Medulla oblongata (tissue), 1 donor: ENCODE data around the gene ABCC4.

Experiments used
- DNase-seq: peaks from one replicate; pipeline ENCODE4 v3.0.0-alpha.2; 2015; ENCODE audit errors: extremely low spot score

The ABCC4 gene

DNA sequence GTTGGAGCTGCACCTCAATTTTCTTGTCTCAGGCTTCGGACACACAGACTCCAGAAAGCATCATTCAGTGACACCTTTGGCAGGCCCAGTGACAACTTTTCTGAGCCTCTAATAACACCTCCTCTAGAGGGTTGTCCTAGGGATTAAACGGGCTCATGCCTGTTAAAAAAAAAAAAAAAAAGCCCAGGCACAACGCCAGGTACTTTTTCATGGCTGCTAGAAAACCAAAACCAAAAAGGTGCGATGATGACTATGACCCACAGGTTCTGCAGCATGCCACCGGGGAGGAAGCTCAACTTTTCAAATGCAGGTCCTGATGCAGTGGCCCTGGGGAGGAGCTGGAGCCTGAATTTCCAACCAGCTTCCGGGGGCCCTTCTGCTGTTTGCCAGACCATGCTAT is 184.2 kb downstream of the ABCC4 start:
- DNase-seq = no peak

DNA sequence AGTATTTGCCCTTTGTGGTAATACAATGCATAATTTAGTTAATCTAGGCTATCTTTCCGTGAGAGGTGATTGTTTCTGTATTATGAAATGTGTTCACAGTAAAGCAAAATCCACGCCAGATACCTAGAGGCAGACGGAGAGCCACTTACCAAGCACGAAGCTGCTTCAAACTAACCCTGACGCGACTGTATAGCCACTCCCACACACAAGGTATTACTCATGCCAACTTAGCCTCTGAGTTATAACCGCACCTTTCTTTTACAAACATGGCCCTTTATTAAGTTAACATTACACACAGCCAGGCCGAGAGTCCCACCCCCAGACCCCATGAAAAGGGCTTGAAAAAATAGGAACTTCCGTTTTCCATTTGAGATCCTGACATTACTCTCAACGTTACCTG is 185.7 kb downstream of the ABCC4 start:
- no peak for DNase-seq

DNA sequence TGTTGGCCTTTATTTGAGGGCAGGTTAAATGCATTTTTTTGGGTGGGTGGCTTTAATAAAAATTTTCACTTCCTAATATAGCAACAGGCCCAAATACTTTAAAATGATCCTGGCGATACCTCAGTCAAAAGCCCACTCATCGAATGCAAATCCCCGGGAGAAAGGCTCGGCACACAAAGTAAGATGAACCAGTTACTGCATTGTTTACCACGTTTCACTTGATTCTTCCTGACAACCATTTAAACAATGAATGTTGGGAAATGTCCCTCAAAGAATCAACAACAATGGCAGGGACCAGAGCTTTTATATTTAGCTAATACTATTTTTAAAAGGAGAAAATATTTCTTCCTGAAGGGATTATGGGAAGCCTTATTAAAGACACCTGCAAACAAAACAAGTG is 187.7 kb downstream of the ABCC4 start:
- no peak for DNase-seq

DNA sequence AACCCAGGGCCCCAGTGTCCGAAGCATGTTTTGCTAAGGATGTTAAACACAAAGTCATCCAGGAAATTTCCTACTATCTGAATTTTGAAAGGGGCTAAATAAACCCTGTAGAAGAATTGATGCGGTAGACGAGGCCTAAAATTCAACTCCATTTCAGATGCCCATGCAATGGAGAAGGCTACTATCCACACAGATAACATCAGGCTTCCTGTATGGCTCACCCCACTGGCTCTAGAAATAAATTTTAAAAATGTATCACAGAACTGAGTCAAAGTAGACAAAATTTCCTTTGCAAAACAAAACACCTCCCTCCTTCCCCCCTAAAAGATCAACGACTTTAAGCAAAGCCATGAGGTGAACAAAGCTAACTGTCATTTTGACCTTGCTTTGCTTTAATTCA is 188.4 kb downstream of the ABCC4 start:
- no peak for DNase-seq

DNA sequence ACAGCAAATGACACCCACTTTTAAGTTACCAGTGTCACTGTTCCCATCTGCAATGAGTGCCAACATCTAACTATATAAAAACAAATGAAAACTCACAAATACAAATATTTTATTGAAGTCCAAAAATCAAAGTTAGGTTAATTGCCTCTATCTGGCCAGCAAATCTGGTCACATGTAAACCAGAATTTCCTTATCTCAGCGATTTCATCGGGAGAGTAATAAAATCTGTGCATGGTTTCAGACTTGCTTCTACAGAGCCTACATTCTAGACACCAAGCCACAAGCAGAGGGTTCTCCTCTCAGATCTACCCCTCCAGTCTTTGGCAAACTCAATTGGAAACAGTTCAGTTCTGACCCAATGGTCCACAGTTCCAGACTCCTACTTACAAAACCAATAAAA is 189.6 kb downstream of the ABCC4 start:
- DNase-seq = no peak

DNA sequence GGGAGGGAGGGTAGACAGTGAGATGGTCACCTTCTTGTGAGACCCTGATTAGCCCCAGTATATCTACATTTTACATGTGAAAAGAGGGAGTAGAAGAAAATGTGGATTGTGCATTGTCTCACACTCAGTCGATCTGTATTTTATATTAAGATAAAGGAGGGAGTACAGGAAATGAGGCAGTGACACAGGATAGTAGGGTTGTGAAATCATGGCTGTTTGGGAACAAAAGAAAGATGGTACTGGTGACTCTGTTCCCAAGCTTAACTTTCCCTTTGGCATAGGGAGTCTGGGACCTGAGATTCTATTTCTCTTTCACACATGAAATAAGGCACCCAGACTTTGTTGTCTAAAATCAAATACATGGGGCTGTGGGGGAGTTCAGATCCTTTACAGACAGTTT is 194.7 kb downstream of the ABCC4 start:
- DNase-seq = no peak

DNA sequence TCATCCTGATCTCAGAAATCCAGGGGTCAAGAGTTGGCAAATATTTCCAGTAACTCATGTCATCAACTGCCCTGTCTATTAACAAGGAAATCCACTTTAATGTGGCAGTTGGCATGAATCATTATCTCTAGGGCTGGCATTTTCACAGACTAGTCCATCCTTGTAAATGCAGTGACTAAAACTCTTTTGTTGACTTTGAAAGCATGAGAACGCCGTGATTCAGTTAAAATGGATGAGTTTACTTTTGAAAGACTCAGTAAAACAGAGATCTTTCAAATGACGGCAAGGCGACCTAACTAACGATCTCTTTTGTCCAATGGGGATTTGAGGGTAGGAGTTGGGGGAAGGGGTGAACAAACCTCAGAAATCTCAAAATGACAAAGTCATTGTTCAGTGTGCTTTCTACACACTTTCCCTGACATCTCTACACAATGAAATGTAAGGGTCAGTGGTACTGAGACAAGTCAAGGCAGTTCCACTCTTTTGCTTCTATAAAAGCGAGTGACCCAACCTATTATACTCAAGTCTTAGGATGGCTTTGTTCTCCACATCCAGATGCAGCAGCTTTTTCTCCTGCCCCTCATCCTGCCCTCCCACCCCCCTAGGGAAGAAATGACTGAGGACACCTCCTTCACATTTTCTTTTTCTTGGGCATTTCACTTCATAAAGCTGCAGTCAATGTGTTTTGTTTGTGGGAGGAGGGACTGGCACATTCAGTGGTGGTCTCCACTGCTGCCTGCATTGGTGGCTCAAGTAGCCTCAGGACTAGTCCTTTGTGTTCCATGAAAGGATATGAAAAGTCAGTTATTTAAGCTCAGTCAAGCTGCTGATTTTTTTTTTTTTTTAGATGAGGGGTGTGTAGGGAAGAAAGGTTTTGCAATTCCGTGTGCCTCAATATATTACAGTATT is 200.5 kb downstream of the ABCC4 start:
- DNase-seq = no peak

DNA sequence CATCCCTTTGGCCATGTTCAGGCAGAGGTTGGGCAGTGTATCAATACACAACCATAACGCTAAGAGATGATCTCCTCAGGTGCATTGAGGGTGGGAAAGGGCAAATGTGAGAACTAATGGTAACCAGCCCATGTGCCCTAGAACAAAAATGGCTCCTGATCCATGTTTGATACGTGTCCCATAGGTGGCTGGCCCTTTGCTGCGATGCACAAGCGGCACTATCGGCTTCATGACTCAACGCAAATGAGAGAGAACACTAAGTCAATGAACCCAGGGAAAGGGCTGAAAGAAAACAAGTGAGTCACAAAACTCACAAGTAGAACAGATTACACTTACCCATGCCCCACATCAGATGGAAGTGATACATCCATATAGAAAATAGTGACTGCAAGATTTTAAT is 201.7 kb downstream of the ABCC4 start:
- DNase-seq = no peak

DNA sequence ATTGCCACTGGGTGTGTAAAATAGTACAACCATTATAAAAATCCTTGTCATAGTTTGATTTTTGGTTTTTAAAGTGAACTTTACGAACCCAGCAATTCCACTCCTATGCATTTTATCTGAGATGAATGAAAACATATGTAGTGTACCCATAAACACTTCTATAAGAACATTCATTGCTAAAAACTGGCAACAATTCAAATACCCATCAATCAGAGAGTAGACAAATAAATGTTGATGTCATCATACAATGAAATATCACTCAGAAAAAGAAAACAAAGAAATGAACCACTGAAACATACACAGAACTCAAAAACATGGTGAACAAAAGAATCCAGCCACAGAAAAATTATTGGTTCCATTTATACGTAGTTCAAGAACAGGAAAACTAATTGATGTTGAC is 202.3 kb downstream of the ABCC4 start:
- no peak for DNase-seq

DNA sequence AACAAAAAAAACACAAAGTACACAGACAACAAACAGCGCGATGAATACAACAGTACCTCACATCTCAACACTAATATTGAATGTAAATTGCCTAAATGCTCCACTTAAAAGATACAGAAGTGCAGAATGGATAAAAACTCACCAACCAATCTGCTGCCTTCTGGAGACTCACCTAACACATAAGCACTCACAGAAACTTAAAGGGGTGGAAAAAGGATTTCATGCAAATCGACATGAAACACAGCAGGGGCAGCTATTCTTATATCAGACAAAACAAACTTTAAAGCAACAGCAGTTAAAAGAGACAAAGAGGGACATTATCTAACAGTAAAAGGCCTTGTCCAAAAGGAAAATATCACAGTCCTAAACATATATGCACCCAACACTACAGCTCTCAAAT is 209.5 kb downstream of the ABCC4 start:
- DNase-seq = no peak

DNA sequence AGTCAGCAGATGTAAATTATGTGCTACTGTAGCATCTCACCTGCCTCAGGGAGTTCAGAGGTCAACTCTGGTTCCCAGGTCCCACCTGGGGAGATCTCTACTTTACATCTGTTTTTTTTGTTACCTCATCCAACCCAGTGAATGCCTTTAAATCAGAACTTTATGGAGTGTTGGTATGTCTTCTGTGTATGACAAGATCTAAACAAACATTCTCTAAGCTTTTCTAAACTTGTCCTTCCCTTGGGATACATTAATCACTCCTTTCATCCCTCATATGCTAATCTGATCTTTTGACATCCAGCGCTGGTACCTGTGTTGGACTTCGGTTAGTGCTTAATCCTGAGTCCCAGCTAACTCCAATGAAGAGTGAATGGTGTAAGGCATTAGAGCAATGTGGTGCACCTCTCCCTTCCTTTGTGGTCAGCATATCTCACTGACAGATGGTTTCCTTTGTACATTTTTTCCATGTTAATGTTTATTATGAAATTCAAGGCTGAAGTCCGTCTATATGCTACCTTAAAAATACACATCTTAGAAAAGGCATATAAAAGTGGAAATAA is 213.4 kb downstream of the ABCC4 start:
- DNase-seq = no peak

DNA sequence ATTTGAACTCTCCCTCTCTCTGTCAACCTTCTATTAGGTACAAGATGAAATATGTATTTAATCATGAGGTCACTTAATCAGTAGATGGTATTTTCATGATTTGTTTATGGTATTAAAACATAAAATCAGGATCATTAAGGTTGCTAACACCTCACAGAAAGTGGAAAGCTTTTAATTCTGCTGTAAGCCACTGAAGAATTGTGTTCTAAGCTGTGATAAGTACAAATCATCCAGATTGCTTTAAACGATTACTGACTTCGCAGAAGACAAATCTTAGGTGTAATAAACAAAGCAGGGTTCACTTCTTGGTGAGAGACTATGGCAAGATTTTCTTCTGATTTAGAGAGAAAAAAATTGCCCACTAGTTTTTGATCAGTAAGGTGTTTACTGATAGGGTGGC is 214.5 kb downstream of the ABCC4 start:
- DNase-seq = no peak

DNA sequence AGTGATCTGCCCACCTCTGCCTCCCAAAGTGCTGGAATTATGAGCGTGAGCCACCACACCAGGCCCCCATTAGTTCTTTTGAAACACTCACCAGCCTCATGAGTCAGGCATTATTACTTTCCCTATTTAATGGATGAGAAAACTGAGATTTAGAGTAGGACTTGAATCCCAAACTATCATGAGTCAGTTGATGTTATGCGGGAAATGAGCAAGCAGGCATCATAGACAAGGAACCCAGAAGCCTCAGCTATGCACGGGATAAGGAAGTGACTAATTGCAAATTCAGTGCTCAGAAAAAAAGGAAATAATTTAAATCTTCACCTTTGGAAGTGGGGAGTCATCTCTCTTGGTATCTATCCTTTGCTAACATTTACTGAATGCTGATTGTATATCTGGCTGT is 217.5 kb downstream of the ABCC4 start:
- no peak for DNase-seq

DNA sequence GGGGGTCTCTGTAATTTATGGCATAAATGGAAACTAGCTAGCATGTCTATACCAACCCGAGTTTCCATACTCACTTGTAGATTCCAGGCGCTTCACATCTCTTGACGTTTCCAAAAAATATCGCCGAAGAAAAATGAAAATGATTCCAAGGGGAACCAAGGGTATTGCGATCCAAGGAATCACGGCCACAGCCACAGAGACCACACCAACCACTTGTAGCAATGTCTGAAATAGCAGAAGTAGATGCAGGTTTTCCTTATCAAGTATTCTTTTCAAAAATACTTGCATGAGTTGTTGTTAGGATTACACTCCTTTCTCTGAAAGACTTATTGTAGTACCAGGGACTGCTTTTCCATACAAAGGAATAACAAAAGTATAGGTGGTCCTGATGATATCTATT is 218.2 kb downstream of the ABCC4 start:
- DNase-seq = no peak

DNA sequence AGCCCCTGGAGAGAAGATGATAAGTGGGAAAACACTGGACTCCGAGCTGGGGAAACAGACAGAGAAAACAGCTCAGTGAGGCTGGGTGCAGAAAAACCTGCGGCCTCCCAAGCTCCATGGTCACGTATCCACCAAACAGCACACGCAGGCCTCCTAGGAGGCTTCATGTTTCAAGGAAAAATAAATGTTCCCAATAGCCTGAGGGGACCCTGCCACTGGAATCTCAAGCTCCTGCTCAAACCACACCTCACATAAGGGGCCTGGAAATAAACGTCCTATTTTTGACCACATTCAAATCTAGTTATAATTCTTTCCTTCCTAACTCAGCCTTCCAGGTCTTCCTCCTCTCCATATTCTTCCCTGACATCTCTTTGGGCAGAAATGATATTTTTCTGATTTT is 225.7 kb downstream of the ABCC4 start:
- DNase-seq = no peak

DNA sequence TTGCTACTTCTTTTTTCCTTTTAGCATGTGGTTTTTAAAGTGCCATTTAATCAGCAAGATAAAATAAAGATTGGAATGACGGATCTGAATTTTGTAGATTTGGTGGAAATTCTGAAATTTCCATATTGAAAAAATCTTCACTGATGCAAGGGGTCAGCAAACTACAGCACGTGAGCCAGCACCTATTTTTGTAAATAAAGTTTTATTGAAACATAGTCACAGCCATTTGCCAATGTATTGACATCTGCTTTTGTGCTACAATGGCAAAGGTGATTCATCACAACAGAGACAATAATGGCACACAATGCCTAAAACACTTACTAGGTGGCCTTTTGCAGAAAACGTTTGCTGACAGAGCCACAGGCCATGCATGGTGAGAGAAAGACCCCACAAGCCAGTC is 226.4 kb downstream of the ABCC4 start:
- DNase-seq = no peak

DNA sequence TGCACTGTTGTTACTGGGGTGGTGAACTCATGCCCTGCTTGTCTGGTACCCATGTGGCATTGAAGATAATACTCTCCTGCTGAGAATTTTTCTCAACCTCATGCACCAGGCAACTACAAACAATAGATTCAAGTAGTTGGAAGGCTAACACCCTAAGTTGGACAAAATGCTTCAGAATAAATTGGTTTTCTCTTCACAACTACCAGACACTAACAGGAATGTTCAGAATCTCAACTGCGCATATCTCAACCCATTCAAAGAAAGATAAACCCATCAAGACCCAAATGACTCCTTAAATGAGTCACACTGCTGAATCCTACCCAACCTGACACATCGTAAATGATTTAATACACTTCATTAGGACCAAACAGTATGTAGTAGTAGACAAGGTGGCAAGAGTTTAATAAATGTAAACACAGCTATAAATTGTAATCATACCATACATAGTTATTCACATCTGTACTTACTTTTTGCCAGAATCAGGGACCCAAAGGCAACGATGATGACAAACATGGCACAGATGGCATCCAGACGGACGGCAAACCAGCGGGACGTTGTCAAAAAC is 227.4 kb downstream of the ABCC4 start:
- no peak for DNase-seq

DNA sequence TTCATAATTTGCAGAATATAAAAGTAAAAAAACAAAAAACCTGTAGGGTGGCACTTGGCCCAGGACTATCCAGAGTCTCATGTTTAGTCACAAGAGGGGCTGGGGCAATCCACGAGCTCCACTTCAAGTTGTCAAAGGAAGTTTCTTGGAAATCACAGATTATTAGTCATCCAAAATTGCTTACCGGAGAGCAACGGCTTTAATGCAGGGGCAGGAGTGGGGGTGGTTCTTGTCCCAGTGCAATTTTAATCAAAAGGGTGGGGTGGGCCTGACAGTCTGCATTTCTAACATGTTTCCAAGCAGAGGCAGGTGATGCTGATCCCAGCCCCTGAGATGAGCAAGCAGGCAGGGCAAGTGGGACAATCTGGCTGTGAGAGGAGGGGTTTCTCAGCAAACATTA is 233.9 kb downstream of the ABCC4 start:
- no peak for DNase-seq

DNA sequence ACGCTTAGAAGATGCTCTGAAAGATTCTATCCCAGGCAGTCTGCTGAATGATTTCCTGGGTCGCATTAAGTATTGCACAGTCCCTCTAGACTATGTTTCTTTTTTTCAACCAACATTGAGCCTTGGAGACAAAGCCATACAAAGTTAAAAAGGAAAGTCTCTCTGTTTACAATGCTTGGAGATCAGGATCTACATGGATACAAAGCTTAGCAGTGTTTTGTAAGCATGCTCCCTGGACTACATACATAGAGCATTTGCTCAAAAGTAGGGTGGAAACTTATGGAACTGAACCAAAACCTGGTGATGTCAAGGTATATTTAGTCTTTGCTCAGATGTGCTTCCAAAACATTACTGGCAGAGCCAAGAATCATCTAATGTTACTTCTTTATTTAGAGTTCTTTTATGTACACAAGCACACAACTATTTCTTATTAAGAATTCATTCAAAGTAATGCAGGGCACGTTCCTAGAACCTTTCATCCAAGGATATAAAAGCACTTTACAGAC is 241.2 kb downstream of the ABCC4 start:
- DNase-seq = no peak

DNA sequence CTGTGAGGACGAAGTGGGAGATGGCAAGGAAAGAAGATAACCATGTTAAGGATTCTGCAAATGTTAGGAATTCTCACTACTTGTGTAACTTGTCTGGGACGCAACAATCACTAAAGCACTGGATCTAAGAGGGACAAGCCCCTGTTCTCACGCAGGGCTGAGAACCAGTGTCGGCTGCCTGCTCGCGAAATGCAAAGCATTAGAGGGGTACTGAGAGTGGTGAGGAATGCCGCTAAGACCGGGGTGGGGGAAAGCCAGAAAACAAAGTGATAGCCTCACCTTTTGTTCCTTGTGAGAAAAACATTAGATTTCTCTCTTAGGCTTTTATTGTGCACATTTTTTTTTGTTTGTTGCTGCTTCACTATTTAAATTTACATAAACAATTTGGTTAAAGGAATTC is 241.9 kb downstream of the ABCC4 start:
- DNase-seq = no peak

DNA sequence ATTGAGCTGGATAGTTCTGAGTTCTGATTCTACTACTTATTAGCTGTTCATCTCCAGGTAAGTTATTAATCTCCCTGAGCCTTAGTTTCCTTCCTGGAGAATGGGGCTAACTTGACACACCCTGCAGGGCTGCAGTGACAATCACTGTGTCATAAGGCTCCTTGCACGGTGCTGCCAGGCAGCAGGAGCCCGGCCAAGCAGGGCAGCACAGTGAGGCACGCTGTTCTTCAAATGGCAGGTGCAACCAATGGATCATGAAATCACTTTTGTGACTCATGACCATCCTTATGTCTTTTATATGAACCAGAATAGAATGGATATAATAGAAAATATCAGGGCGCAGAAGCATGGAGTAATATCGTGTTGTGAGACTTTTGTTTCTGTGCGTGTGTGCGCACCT is 242.6 kb downstream of the ABCC4 start:
- DNase-seq = no peak

DNA sequence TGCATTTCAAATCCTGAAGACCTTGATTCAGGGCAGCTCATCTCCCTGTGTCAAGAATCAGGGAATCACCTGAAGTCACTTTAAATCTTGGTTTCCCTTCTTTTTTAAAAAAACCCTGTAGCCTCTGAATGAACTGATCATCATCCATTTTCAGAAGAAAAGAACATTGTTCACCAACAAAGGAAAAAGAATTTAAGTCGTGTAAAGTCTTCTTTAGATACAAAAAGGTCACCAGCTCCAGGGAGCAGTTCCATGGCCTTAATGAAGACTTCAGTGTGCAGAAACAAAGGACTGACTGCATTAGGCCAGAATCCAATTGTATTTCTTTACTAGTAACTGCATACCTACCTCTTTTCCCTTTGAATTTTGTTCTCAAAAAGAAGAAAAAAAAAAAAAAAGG is 245.0 kb downstream of the ABCC4 start:
- no peak for DNase-seq
